Sigmoid colon (tissue), 3 donors: ENCODE measurements around the gene TMEM215.

ENCODE experiments used
- POLR2A ChIP-seq, 2 donors: fragments of 450-650 bp; IDR thresholded peaks; one replicate each; pipeline ENCODE4 v1.6.1; 2016; ENCODE audit warnings: antibody characterized with exemption in 2 of 2, mild to moderate bottlenecking in 2 of 2, moderate library complexity in 2 of 2
- TF ChIP-seq, protein P1 (sequence below), 4 experiments: fragments of 450-650 bp in 3 of 4; fragments of 200-600 bp in 1 of 4; IDR thresholded peaks; one replicate each; pipeline ENCODE4 v1.5.1; 2016 to 2019; ENCODE audit warnings: antibody characterized with exemption in 4 of 4, mild to moderate bottlenecking in 3 of 4, moderate library complexity in 2 of 4

- TF ChIP-seq POLR2A (IDR thresholded peaks at IDR 0.05): no peak
- TF ChIP-seq, protein P1, sequence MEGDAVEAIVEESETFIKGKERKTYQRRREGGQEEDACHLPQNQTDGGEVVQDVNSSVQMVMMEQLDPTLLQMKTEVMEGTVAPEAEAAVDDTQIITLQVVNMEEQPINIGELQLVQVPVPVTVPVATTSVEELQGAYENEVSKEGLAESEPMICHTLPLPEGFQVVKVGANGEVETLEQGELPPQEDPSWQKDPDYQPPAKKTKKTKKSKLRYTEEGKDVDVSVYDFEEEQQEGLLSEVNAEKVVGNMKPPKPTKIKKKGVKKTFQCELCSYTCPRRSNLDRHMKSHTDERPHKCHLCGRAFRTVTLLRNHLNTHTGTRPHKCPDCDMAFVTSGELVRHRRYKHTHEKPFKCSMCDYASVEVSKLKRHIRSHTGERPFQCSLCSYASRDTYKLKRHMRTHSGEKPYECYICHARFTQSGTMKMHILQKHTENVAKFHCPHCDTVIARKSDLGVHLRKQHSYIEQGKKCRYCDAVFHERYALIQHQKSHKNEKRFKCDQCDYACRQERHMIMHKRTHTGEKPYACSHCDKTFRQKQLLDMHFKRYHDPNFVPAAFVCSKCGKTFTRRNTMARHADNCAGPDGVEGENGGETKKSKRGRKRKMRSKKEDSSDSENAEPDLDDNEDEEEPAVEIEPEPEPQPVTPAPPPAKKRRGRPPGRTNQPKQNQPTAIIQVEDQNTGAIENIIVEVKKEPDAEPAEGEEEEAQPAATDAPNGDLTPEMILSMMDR (IDR thresholded peaks at IDR 0.05): no peak
These were observed 41.9 kb downstream of the TMEM215 start for GRCh38 chr9:32825203-32825602.
